ENCODE data around the gene PLA2G5.
A peak's percentile ranks its signal among the peaks of the same experiment; 100 is the strongest.

DNA sequence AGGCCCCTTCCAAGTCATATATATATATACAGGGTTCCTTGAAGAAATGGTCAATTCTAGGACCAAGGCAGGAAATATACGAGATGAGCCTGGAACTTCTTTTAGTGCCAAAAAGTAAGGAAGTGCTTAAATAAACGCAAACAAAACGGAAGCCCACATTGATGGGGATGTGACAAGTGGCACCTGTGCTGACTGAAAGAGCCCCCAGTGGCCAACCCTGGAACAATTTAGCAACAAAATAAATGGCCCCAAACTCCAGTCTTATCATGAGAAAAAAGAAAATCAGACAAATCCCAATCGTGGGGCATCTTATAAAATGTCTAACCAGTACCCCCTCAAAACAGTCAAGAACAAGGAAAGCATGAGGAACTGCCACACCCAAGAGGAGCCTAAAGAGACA lies 17.7 kb downstream of the PLA2G5 start:
- TF ChIP-seq, protein P1, sequence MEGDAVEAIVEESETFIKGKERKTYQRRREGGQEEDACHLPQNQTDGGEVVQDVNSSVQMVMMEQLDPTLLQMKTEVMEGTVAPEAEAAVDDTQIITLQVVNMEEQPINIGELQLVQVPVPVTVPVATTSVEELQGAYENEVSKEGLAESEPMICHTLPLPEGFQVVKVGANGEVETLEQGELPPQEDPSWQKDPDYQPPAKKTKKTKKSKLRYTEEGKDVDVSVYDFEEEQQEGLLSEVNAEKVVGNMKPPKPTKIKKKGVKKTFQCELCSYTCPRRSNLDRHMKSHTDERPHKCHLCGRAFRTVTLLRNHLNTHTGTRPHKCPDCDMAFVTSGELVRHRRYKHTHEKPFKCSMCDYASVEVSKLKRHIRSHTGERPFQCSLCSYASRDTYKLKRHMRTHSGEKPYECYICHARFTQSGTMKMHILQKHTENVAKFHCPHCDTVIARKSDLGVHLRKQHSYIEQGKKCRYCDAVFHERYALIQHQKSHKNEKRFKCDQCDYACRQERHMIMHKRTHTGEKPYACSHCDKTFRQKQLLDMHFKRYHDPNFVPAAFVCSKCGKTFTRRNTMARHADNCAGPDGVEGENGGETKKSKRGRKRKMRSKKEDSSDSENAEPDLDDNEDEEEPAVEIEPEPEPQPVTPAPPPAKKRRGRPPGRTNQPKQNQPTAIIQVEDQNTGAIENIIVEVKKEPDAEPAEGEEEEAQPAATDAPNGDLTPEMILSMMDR (IDR thresholded peaks at IDR 0.05), result peak in 3 of 12 donors; percentile 16 to 20 (median 16)
- TF ChIP-seq POLR2A (IDR thresholded peaks at IDR 0.05), result no peak
